ENCODE measurements around the gene ANTXR1.

DNA sequence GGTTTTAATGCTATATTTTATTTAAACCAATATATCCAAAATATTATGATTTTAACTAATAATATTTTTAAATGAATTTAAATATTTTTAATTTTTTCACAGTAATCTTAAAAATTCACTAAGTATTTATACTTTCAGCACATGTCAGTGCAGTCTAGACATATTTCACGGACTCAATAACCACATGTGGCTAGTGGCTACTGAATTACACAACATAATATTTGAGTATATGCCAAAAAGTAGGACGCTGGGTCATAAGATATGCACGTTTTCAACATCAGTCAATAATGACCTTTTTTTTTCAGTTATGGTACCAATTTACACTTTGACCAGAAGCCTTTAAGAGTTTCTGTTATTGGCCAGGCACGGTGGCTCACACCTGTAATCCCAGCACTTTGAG, 256.4 kb downstream of the ANTXR1 start:
- TF ChIP-seq EZH2phosphoT487 (IDR thresholded peaks at IDR 0.05; ENCODE audit: borderline replicate concordance, low read depth) (no peak), CHD2 (IDR thresholded peaks at IDR 0.05; ENCODE audit: low read length, partially characterized antibody) (no peak)
- TF ChIP-seq, protein P1, sequence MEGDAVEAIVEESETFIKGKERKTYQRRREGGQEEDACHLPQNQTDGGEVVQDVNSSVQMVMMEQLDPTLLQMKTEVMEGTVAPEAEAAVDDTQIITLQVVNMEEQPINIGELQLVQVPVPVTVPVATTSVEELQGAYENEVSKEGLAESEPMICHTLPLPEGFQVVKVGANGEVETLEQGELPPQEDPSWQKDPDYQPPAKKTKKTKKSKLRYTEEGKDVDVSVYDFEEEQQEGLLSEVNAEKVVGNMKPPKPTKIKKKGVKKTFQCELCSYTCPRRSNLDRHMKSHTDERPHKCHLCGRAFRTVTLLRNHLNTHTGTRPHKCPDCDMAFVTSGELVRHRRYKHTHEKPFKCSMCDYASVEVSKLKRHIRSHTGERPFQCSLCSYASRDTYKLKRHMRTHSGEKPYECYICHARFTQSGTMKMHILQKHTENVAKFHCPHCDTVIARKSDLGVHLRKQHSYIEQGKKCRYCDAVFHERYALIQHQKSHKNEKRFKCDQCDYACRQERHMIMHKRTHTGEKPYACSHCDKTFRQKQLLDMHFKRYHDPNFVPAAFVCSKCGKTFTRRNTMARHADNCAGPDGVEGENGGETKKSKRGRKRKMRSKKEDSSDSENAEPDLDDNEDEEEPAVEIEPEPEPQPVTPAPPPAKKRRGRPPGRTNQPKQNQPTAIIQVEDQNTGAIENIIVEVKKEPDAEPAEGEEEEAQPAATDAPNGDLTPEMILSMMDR (IDR thresholded peaks at IDR 0.05), result no peak

All from SK-N-SH (cell line).